Neural cell (in vitro differentiated cells): Measurements from ENCODE around the gene COLQ.

Experiments
- CTCF ChIP-seq: fragments of 450-650 bp; IDR thresholded peaks from 2 replicates; pipeline ENCODE4 v1.5.1; 2014; ENCODE audit warnings: antibody characterized with exemption, mild to moderate bottlenecking, moderate library complexity; ENCODE audit not compliant: poor library complexity, severe bottlenecking
- EZH2 ChIP-seq: fragments of 200-600, 300-800 bp; shearing (Covaris generic), sonication (generic); IDR thresholded peaks from 2 replicates; pipeline ENCODE4 v1.6.1; 2014; ENCODE audit warnings: antibody characterized with exemption, low read length, borderline replicate concordance, mild to moderate bottlenecking; ENCODE audit not compliant: insufficient read depth, poor library complexity, severe bottlenecking
- REST ChIP-seq: IDR thresholded peaks from 2 replicates; pipeline ENCODE4 v1.6.1; 2012; ENCODE audit warnings: borderline replicate concordance

GRCh38 chr3:15449489-15450224, 71.8 kb downstream of the COLQ start:
- TF ChIP-seq CTCF (no peak), EZH2 (no peak), REST (no peak)
